22Rv1 (cell line): ENCODE measurements around the gene PARD3B.

ENCODE experiments used
- H3K27ac ChIP-seq: fragments of 450-650 bp; 2 replicates; pipeline ENCODE4 v1.5.1; 2017
- CTCF ChIP-seq: fragments of 450-650 bp; IDR thresholded peaks from 2 replicates; pipeline ENCODE4 v1.5.1; 2017; ENCODE audit warnings: mild to moderate bottlenecking
- ZFX ChIP-seq: fragments of 450-650 bp; IDR thresholded peaks from 2 replicates; pipeline ENCODE4 v1.6.1; 2017; ENCODE audit warnings: antibody characterized with exemption, borderline replicate concordance

Gene PARD3B

GRCh38 chr2:205139822-205140463 is 594.7 kb downstream of the PARD3B start:
- TF ChIP-seq ZFX, result no peak
- TF ChIP-seq CTCF, result no peak
- H3K27ac ChIP-seq, result no peak overlapping the region

GRCh38 chr2:205141381-205141780 is 596.1 kb downstream of the PARD3B start:
- no peak overlapping the region for H3K27ac ChIP-seq
- TF ChIP-seq ZFX, result no peak
- TF ChIP-seq CTCF, result no peak

- no peak for TF ChIP-seq ZFX
- TF ChIP-seq CTCF, result no peak
- H3K27ac ChIP-seq, result no peak overlapping the region
Measured at GRCh38 chr2:205145888-205146287, 600.6 kb downstream of the PARD3B start.

GRCh38 chr2:205148755-205149154 is 603.5 kb downstream of the PARD3B start:
- TF ChIP-seq CTCF, result no peak
- TF ChIP-seq ZFX, result no peak
- H3K27ac ChIP-seq, result no peak overlapping the region

- TF ChIP-seq CTCF (no peak), ZFX (no peak)
- no peak overlapping the region for H3K27ac ChIP-seq
Measured at GRCh38 chr2:205156457-205156856, 611.2 kb downstream of the PARD3B start.

- H3K27ac ChIP-seq, result no peak overlapping the region
- TF ChIP-seq ZFX (no peak), CTCF (no peak)
Measured at GRCh38 chr2:205158404-205158803, 613.1 kb downstream of the PARD3B start.

GRCh38 chr2:205161156-205161839 is 616.0 kb downstream of the PARD3B start:
- no peak overlapping the region for H3K27ac ChIP-seq
- TF ChIP-seq CTCF, result no peak
- TF ChIP-seq ZFX, result no peak
